GM19452 (cell line): ENCODE results near the gene TERB1.
A peak's percentile ranks its signal among the peaks of the same experiment; 100 is the strongest.
"Not testable (repeated sequence)": the region's sequence is repeated elsewhere in the genome, so short reads cannot be mapped to it uniquely, and the experiment has no call there.

ENCODE experiments used
- ATAC-seq: cut with Tn5 transposase; IDR thresholded peaks from one replicate; pipeline ENCODE4 v1.9.1; 2021; ENCODE audit not compliant: unreplicated experiment

The TERB1 gene

DNA sequence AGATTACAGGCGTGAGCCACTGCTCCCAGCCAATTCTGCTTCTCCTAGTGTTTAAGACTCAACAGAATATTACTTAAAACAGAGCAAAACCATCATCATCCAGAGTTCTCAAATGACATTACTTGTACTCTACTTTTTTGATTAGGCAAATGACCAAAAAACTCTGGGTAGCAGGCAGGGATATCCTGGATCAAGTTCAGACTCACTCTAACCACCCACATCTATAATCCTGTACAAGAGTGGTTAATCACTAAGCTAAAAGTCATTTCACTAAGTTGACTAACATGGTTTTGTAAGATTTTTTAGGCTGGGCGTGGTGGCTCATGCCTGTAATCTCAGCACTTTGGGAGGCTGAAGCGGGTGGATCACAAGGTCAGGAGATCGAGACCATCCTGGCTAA, 22.6 kb upstream of the TERB1 start:
- ATAC-seq = no peak

DNA sequence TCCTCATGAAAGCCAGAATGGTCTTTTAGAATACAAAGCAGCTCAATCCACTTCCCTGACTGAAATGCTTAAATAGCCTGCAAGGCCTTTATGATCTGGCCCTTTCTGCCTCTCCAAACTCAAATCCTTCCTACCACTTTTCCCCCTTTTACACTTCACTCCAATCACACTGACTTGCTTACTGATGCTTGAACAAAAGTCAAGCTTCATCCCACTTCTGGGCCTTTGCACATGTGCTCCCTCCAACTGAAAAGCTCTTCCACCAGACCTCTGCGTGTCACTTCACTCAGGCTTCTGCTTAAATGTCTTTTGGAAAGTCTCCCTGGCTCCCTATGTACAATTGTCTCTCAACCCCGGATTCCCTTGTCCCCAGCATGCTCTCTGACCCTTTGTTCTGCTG, 13.3 kb upstream of the TERB1 start:
- ATAC-seq = no peak

DNA sequence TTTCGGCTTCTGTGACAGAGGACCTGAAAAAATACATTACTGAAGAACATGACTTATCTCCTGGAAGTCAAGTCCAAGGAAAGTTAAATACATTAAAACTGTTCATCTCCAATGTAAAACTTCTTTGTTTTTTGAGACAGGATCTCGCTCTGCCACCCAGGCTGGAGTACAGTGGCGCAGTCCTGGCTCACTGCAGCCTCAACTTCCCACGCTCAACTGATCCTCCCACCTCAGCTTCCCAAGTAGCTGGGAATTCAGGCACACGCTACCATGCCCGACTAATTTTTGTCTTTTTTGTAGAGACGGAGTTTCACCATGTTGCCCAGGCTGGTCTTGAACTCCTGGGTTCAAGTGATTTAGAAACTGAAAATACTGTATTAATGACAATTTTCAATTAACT, 9.7 kb upstream of the TERB1 start:
- ATAC-seq = no peak

DNA sequence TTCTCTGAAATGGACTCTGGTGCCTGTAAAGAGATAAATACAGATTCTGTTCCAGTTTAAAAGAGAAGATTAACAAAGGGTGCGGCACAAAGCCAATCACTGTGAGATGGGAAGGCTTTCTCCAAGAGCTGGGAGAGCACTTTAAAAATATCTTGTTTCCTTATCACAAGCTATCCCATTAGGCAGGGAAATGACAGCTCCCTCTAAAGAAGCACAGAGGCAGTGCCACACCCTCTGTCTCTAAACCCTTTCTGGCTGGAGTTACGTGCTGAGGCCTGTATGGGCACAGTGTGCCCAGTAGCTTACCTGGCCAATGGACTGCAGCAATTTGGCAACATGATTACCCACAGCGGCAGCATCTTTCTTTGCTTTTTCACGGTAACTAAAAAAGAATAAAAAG, 9.0 kb upstream of the TERB1 start:
- ATAC-seq = no peak

DNA sequence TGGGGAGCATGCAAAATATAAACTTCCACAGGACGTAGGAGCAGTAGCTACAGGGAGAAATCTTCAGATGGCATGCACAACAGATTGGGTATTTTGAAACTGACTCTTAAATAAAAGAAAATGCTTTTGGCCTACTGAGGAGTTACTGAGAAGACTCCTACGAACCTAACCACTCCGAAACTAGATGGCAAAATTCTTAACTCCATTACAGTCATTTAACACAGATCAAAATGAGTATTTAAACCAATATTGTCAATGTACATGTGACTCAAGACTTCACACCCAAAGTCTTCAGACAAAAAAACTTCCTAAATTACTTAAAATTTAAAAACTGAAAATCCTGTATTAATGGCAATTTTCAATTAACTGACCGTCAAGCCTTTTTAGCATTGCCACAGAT, 8.4 kb upstream of the TERB1 start:
- no peak for ATAC-seq

DNA sequence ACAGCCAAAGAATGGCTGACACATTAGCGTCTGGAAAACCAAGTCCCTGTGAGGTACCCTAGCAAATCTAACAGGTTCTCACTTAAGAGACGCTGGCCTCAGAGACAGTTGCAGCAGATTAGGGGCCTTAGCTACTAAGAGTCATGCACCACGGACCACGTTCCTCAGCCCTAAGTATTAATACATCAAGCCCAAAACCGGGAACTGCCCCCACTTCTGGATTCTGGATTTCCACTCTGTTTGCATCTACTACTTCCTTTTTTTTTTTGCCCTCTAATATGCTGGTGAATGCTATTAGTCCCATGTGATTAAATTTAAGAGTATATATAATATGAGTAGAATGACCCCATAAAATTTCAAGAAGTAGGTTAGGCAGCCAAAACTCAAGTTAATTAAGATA, 775 bp upstream of the TERB1 start:
- no peak for ATAC-seq

DNA sequence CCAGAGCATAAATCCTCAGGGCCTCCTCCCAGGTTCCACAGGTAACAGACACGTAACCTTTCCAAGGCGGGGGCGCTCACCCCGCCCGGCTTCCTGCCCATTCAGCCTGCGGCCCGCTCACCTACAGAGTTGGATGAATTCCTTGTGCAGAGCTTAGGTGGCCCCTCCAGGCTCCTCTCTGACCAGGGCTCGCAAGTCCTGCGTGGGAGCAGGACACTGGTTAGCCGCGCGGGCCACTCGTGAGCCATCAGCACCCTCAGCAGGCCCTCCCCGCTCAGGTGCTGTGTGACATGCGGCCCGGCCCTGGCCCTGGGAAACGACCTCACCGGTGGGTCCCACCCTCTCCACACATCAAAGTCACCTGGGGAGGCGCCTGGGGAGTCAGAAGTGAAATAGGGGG, 528 bp downstream of the TERB1 start:
- no peak for ATAC-seq

DNA sequence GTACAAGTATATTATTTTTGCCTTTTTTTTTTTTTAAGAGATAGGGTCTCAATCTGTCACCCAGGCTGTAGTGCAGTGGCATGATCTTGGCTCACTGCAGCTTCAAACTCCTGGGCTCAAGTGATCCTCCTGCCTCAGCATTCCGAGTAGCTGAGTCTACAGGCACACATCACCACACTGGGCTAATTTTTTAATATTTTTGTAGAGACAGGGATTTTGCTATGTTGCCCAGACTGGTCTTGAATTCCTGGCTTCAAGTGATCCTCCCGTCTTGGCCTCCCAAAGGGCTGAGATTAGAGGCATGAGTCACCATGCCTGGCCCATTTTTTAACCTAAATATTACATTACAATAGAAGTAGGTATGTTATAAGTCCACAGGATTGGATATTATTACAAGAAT, 3.2 kb downstream of the TERB1 start:
- ATAC-seq = no peak

DNA sequence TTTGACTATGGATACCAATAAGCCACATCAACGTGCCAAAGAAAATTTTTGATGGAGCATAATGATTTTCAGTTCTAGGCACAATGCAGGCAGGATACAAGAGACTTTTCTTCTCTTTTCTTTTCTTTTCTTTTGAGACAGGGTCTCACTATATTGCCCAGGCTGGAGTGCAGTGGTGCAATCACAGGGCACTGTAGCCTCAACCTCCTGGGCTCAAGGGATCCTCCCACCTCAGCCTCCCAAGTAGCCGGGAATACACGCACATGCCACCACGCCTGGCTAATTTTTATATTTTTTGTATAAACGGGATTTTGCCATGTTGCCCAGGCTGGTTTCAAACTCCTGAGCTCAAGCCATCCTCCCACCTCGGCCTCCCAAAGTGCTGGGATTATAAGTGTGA, 7.4 kb downstream of the TERB1 start:
- ATAC-seq = not testable (repeated sequence)

DNA sequence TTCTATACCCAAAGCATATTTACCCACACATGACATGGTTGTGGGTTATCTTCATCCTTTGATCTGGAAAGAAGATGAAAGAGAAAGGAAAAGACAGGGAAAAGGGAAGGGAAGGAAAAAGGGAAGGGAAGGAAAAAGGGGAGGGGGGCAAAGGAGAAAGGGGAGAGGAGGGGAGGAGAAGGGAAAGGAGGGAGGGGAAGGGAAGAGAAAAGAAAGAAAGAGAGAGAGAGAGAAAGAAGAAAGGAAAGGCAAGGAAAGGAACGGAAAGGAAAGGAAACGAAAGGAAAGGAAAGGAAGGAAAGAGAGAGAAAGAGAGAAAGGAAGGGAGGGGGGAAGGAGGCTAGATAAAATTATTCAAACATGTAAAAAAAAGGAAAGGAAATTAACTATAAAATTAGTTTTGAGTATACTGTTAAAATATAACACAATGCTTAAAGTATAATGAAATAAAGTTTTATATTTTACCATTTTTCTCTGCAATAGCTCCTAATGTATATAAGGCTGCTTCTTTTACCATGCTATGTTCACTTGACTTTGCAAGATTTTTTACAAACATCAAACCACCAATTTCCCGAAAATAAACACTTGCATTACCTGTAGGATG, 11.2 kb downstream of the TERB1 start:
- no peak for ATAC-seq

DNA sequence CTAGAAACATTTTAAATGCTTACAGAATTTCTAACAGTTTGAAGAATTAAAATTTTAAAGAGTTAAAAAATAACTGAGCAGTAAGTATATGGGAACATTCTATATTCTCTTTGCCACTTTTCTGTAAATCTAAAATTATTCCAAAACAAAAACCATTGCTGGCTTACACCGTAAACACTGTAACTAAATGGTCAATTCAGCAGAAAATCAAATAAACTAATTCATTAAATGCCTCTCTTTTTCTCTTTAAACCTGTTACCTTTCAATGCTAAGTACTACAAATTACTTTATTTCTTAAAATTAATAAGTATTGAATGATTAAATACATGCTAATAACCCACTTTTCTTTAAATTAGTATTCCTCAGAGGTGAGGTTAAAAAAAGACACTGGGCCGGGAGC, 14.0 kb downstream of the TERB1 start:
- no peak for ATAC-seq

DNA sequence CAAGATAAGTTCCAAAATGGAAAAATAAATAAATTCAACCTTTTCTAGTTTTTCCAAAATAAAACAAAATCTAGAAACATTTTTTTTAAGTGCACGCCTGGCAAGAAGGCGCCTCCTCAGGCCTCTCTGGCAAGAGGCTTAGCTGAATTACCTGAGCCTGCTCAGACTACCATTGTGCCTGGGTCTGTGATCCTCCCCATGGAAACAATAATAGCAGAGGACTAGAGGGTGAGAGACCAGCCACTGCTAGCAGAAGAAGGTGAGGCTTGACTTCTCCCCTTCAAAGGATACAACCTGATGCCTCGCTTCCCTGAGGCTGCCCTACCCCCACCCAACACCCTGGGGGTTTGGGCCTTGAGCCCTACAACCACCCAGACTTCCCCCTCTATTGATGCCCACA, 14.8 kb downstream of the TERB1 start:
- no peak for ATAC-seq

DNA sequence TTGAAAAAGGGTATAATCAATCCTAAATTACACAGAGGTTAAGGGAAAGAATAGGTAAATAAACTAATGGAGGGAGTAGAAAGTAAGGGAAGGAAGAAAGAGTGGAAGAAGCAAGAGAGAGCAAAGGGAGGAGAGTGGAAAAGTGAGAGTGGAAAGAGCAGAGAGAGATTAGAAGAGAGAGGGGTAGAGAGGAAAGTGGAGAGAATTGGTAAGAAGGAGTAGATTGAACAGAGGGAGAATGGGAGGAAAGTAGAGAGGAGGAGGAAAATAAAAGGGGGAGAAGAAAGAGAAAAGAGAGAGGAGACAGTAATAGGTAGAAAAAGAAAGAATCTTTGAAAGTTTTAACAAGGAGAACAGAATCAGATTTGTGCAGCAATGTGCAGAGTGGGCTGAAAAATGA, 24.9 kb downstream of the TERB1 start:
- no peak for ATAC-seq

DNA sequence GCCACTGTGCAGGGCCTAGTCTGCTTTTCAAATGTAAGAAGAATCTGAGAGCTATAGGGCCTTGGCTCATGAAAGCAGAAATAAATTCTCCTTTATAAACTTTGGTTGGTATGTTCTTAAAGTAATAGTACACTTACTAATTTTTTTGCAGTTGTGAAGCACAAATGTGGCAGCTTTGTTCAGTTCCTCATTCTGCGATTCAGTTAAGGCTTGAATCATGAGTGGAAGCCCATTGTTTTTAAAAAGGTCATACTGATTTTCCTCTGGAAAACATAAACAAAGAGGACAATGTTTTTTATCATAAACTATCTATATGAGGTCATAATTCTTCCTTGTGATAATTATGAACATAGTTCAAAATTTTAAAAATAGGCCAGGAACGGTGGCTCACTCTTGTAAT, 26.4 kb downstream of the TERB1 start:
- no peak for ATAC-seq

DNA sequence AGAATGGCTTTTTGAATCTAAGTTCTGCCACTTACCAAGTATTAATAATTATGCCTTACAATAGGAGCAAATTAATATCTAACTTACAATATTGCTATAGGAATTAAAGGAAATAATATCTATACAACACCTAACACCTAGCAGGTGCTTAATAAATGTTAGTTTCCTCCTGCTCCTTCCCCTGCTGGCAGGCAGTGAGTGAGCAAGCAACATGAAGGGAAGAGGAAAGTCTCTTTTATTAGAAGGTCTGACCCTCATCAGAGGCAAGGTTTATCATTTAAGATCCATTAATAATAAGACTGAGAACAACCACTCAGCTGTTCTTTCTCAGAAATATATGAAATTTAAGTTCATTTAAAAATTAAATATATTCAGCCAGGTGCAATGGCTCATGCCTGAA, 43.3 kb downstream of the TERB1 start:
- ATAC-seq = no peak

DNA sequence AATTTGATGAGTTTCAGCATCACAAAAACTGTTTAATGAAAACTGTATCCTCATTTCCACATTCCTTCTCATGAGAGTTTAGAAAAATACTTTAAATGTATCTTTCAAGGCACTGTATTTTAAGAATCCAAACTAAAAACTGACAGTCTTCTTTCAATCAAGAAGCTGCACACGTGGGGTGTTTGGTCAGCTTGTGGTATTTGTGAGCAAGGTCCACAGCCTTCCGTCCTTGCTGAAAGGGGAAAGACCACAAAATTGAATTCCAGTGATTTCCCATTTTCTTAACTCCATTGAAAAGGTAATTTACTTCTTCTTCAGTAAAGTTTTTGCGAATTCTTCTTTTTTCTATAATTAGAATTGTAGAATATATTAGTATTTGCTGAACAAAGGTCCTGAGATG, 46.6 kb downstream of the TERB1 start:
- no peak for ATAC-seq

DNA sequence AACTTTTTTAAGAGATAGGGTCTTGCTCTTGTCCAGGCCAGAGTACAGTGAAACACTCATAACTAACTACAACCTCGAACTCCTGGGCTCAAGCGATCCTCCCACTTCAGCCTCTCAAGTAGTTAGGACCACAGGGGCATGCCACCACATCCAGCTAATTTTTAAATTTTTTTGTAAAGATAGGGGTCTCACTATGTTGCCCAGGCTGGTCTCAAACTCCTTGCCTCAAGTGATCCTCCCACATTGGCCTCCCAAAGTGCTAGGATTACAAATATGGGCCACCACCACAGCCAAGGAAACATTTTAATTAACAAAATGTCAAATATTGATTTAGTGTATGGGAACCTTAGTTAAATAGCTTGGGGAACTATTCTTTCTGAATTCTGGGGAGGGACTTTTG, 47.2 kb downstream of the TERB1 start:
- no peak for ATAC-seq

DNA sequence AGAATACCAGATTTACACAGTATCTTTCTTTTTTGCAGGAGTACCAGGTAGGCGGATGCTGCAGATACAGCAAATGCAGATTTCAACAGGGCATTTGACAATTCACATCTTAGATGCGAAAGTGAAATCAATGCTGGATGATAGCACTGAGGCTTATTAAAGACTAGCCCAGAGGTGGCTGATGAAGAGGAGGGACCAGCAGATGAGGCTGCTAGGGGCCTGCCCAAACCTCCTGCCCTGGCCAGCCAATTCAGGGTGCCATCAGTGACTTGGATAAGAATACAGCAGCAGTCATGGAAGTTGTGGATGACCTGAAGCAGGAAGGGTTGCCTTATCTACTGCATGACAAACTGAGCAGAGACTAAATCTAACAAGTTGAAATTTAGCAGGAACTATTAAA, 48.4 kb downstream of the TERB1 start:
- ATAC-seq = no peak

DNA sequence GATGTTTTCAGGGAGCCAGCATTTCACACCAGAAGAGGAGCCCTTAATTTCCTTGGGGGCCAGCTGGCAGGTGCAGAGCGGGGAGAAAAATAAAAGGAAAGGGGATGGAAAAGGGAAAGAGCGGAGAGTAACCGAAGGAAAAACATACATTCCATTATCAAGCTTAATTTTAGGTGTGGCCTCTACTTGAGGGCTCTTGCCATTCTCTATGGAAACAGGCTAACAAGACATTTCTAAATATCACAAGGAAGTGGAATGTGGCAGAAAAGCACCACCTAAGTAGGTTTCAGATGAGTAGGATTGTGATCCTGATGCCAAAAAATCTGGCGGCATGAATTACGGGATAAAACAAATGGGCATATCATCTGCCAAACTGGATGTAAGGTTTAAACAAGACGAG, 49.0 kb downstream of the TERB1 start:
- ATAC-seq = no peak

DNA sequence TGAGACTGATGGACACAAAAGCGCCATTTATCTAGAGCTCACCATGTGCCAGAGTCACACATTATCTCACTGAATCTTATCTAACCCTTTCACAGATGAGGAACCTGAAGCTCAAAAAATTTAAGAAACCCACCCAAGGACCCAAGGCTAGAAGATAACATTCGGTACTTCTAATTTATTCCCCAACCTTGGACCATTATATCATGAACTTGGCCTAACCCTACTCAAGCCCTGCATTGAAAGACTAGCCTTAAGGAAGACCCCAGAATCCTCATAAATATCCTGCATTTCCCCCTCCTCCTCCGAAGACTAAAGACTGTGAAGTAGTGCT, 49.4 kb downstream of the TERB1 start:
- no peak for ATAC-seq

DNA sequence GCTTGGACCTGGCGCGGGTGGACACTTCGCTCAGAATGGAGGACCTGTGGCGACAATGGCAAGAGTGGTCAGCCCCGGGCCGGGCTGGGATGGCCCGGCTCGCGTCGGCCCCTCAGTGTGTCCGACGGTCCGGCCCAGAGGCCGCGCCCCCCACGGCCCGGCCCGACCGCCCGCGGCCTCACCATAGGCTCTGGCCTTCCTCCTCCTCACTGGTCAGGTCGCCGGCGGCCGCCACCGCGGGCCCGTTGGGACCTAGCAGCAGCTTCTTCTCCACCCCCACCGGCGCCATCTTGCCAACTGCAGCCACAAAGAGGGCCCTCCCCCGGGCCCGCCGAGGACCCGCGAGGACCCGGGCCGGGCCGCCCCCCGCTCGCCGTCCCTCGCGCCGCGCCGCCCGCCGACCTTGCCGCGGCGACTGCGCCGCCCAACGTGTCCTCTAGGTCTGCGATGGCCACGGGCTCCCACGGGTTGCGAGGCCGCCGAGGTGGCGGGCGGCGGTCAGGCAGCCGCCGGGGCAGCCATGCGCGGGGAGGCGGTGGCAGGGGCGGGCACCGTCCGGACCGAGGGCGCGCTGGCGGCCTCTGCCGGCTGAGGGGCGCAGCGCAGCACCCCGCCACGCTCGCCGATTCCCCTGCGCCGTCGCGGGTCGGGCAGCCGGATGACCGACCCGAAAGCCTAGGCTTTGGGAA, 49.9 kb downstream of the TERB1 start, which contains the start of gene DYNC1LI2:
Gene DYNC1LI2, minus strand, starts transcription at position 307 of the 689 bp plus-strand sequence. Its CDS starts 18 bp downstream, at position 289.
- peak; percentile 90 for ATAC-seq

DNA sequence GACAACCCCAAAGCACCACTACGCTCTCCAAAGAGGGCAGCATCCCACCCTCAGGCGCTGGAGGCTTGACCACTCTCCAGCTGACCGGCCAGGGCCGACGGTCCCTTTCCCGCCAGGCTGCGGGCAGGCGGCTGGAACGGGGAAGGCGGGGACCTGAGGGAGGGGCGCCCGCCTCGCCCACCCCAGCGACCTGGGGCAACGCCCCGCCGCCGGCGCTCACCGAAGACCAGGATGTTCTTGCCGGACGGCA, 50.4 kb downstream of the TERB1 start:
- ATAC-seq = peak; percentile 13

DNA sequence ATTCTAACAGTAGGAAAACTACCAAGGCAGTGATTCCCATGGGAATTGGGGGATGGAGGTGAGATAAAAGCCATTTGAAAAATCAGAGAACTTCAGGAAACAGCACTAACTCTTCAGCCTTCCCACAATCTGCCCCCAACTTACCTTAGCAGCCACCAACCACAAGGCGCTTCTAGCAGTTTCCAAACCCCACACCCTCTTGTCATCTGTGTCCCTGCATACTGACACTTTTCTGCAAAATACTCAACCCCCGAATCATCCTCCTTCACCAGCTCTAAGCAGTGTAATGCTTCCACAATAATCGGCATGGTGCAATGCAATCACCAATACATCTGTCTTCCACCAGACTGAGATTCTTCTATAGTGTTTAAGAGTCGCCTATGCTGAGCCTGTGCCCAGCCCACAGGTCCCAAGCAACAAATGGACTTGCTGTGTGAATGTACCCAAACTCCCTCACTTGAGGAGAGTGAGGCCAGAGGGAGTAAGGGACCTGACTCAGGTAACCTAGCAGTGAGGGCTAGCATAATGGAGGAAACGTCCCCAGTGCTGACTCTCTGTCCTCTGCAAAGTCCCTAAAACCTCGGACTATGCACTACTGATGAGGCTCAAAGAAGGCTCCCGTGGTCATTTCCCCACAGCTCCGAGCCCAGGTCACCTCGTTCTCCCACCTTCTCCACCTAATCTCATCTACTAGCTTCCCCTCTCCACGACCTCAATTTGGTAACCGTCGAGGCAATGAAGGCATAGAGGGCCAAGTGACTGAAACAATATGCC, 50.9 kb downstream of the TERB1 start:
- ATAC-seq = no peak
